Measurements from ENCODE around the gene TTC9B.

TTC9B gene

DNA sequence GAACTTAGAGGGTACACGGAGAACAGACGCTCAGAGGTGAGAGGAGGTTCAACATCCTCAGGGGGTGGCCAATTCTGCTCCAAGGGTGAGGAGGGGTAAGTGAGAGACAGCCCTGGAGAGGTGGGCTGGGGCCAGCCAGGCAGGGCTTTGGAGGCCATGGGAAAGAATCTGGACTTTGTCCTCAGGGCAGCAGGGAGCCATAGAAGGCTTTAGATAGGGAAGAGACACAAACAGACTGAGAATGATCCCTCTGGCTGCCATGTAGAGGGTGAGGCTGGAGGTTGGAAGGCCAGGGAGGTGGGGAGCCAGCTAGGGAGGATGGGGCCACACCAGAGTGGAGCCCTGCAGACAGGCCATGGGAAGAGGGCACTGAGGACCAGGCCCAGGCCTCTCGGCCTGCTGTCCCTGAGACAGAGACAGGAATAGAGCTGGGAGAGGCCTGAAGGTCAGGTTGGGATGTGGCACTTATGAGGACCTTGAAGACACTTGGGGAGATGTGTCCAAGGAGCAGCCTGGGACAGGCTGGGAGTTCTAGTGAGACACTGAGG lies 37.5 kb upstream of the TTC9B start:
- Histone ChIP-seq H3K27me3 (ENCODE audit: insufficient read depth, low read length, poor library complexity) (no peaks in the 10 kb centered on the region), H3K9ac (ENCODE audit: low read depth, low read length) (no peak overlapping the region), H3K4me1 (ENCODE audit: insufficient read depth, low read length) (no peaks in the 10 kb centered on the region), H3K27ac (ENCODE audit: low read length) (no peak overlapping the region), H3K36me3 (ENCODE audit: insufficient read depth, low read length) (peaks cover 61% of the 10 kb centered on the region), H3K9me3 (ENCODE audit: insufficient read depth, low read length, severe bottlenecking) (no peaks in the 10 kb centered on the region), H4K20me1 (ENCODE audit: insufficient read depth, low read length) (peaks cover 49% of the 10 kb centered on the region), H3K4me3 (ENCODE audit: low read depth in 1 of 2, low read length in 2 of 2) (no peak overlapping the region), H3K4me2 (ENCODE audit: insufficient read depth, low read length) (no peak overlapping the region), H2AFZ (ENCODE audit: low read depth, low read length) (no peak overlapping the region), H3K79me2 (ENCODE audit: insufficient read depth, low read length) (peaks cover 50% of the 10 kb centered on the region)
- ATAC-seq (ENCODE audit: insufficient read depth, low read depth) (no peak), DNase-seq (no peak)
- TF ChIP-seq, protein P1, sequence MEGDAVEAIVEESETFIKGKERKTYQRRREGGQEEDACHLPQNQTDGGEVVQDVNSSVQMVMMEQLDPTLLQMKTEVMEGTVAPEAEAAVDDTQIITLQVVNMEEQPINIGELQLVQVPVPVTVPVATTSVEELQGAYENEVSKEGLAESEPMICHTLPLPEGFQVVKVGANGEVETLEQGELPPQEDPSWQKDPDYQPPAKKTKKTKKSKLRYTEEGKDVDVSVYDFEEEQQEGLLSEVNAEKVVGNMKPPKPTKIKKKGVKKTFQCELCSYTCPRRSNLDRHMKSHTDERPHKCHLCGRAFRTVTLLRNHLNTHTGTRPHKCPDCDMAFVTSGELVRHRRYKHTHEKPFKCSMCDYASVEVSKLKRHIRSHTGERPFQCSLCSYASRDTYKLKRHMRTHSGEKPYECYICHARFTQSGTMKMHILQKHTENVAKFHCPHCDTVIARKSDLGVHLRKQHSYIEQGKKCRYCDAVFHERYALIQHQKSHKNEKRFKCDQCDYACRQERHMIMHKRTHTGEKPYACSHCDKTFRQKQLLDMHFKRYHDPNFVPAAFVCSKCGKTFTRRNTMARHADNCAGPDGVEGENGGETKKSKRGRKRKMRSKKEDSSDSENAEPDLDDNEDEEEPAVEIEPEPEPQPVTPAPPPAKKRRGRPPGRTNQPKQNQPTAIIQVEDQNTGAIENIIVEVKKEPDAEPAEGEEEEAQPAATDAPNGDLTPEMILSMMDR (IDR thresholded peaks at IDR 0.05; ENCODE audit: borderline replicate concordance, extremely low read depth, low read length, poor library complexity, severe bottlenecking) = no peak
- no peak for TF ChIP-seq EZH2 (IDR thresholded peaks at IDR 0.05; ENCODE audit: borderline replicate concordance, low read depth, low read length, severe bottlenecking)

DNA sequence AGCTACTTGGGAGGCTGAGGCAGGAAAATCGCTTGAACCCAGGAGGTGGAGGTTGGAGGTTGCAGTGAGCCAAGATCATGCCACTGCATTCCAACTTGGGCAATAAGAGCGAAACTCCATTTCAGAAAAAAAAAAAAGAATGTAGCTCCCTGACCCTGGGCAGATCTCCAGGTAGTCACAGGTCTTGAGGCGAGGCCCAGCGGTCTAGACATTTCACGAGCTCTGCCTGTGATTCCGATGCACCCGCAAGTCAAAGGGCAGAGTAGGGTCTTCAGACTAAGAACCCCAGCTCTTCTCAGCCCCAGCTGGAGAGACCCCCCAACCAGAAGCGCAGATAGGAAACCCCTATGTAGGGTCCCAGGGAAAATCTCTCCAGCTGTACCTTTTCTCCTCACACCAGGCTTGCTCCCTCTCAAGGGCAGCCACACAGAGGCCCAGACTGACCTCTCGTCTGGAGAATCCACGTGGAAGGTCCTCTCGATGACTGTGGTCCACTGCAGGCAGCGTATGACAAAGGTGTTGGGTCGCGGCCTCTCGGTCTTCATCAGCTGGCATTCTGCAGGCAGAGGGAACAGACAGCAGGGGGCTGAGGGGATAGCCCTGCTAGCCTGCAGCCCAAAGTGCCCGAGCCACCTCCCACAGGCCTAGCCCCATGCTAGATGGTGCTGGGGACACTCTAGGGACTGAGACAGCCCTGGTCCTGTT lies 36.7 kb upstream of the TTC9B start:
- peaks cover 68% of the 10 kb centered on the region for H3K36me3 ChIP-seq (ENCODE audit: insufficient read depth, low read length)

DNA sequence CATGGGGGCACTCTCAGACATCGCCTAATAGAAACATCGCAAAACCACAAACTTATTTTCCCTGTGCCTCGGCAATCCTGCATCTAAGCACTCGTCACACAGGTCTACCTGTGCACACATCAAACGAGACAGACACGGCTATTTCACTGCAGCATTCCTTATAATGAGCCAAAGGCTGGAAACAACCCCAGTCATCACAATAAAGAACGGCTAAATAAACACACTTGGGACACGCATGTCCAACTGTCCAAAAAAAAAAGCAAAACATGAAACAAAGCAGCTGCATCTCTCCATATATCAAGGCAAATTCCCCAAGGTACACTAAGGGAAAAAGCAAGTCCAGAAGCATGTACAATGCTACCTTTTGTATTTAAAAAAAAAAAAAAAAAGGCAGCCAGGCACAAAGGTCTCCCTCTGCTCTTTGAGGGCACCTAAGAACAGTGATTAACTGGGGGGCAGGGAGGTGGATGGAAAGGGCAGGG lies 35.5 kb upstream of the TTC9B start:
- peaks cover 41% of the 10 kb centered on the region for H3K79me2 ChIP-seq (ENCODE audit: insufficient read depth, low read length)

More for the DNA sequence above, 36.7 kb upstream of the TTC9B start:
- TF ChIP-seq, protein P1 (IDR thresholded peaks at IDR 0.05; ENCODE audit: borderline replicate concordance, extremely low read depth, low read length, poor library complexity, severe bottlenecking) = no peak
- TF ChIP-seq EZH2 (IDR thresholded peaks at IDR 0.05; ENCODE audit: borderline replicate concordance, low read depth, low read length, severe bottlenecking) = no peak
- Histone ChIP-seq H3K9me3 (ENCODE audit: insufficient read depth, low read length, severe bottlenecking) (no peaks in the 10 kb centered on the region), H3K4me2 (ENCODE audit: insufficient read depth, low read length) (no peak overlapping the region), H3K9ac (ENCODE audit: low read depth, low read length) (no peak overlapping the region), H2AFZ (ENCODE audit: low read depth, low read length) (no peak overlapping the region), H3K27ac (ENCODE audit: low read length) (no peak overlapping the region), H3K4me3 (ENCODE audit: low read depth in 1 of 2, low read length in 2 of 2) (no peak overlapping the region), H3K4me1 (ENCODE audit: insufficient read depth, low read length) (no peaks in the 10 kb centered on the region), H3K79me2 (ENCODE audit: insufficient read depth, low read length) (peaks cover 46% of the 10 kb centered on the region), H4K20me1 (ENCODE audit: insufficient read depth, low read length) (peaks cover 48% of the 10 kb centered on the region), H3K27me3 (ENCODE audit: insufficient read depth, low read length, poor library complexity) (no peaks in the 10 kb centered on the region)
- ATAC-seq (ENCODE audit: insufficient read depth, low read depth) = no peak
- no peak for DNase-seq

More for the DNA sequence above, 35.5 kb upstream of the TTC9B start:
- no peaks in the 10 kb centered on the region for H3K4me1 ChIP-seq (ENCODE audit: insufficient read depth, low read length)
- H3K27me3 ChIP-seq (ENCODE audit: insufficient read depth, low read length, poor library complexity) = no peaks in the 10 kb centered on the region
- peaks cover 51% of the 10 kb centered on the region for H4K20me1 ChIP-seq (ENCODE audit: insufficient read depth, low read length)
- no peak overlapping the region for H3K4me3 ChIP-seq (ENCODE audit: low read depth in 1 of 2, low read length in 2 of 2)
- no peaks in the 10 kb centered on the region for H3K9me3 ChIP-seq (ENCODE audit: insufficient read depth, low read length, severe bottlenecking)
- H2AFZ ChIP-seq (ENCODE audit: low read depth, low read length) = no peak overlapping the region
- no peak overlapping the region for H3K9ac ChIP-seq (ENCODE audit: low read depth, low read length)
- peaks cover 76% of the 10 kb centered on the region for H3K36me3 ChIP-seq (ENCODE audit: insufficient read depth, low read length)
- DNase-seq (no peak), ATAC-seq (ENCODE audit: insufficient read depth, low read depth) (no peak)
- TF ChIP-seq EZH2 (IDR thresholded peaks at IDR 0.05; ENCODE audit: borderline replicate concordance, low read depth, low read length, severe bottlenecking) = no peak
- TF ChIP-seq, protein P1 (IDR thresholded peaks at IDR 0.05; ENCODE audit: borderline replicate concordance, extremely low read depth, low read length, poor library complexity, severe bottlenecking) = no peak
- H3K4me2 ChIP-seq (ENCODE audit: insufficient read depth, low read length) = no peak overlapping the region
- H3K27ac ChIP-seq (ENCODE audit: low read length) = no peak overlapping the region

Measured in DND-41 (cell line).